Nephron (organoid): Measurements from ENCODE around the gene C17orf100.

Experiments used
- H3K27ac Mint-ChIP-seq, 3 experiments: 2 replicates each; pipeline ENCODE4 v1.8.0; 2020; ENCODE audit warnings: mixed read lengths in 3 of 3, mild to moderate bottlenecking in 2 of 3, moderate library complexity in 1 of 3
- H3K27me3 Mint-ChIP-seq: 2 replicates; pipeline ENCODE4 v1.8.0; 2021; ENCODE audit warnings: low read depth, mild to moderate bottlenecking, moderate library complexity, mixed read lengths
- H3K36me3 Mint-ChIP-seq: 2 replicates; pipeline ENCODE4 v1.8.0; 2020; ENCODE audit warnings: low read depth, mixed read lengths
- H3K4me1 Mint-ChIP-seq: 2 replicates; pipeline ENCODE4 v1.8.0; 2020; ENCODE audit warnings: mixed read lengths
- H3K4me3 Mint-ChIP-seq, 3 experiments: 2 replicates each; pipeline ENCODE4 v1.8.0; 2020; ENCODE audit warnings: mild to moderate bottlenecking in 3 of 3, mixed read lengths in 3 of 3, moderate library complexity in 2 of 3
- H3K9me3 Mint-ChIP-seq: 2 replicates; pipeline ENCODE4 v1.8.0; 2020; ENCODE audit warnings: mixed read lengths
- TF ChIP-seq, protein P1 (sequence below), 3 experiments: fragments of 200-600 bp; sonication (generic); IDR thresholded peaks; one replicate each; pipeline ENCODE4 v1.5.0; 2021; ENCODE audit warnings: antibody characterized with exemption in 3 of 3; ENCODE audit not compliant: unreplicated experiment in 3 of 3

C17orf100 gene

GRCh38 chr17:6633263-6633662 is 18.3 kb upstream of the C17orf100 start:
- Mint-ChIP-seq H3K36me3 (peaks cover 57% of the 10 kb centered on the region), H3K4me3 (no peak overlapping the region), H3K4me1 (no peaks in the 10 kb centered on the region), H3K27ac (no peak overlapping the region), H3K9me3 (no peaks in the 10 kb centered on the region), H3K27me3 (no peaks in the 10 kb centered on the region)
- TF ChIP-seq, protein P1, sequence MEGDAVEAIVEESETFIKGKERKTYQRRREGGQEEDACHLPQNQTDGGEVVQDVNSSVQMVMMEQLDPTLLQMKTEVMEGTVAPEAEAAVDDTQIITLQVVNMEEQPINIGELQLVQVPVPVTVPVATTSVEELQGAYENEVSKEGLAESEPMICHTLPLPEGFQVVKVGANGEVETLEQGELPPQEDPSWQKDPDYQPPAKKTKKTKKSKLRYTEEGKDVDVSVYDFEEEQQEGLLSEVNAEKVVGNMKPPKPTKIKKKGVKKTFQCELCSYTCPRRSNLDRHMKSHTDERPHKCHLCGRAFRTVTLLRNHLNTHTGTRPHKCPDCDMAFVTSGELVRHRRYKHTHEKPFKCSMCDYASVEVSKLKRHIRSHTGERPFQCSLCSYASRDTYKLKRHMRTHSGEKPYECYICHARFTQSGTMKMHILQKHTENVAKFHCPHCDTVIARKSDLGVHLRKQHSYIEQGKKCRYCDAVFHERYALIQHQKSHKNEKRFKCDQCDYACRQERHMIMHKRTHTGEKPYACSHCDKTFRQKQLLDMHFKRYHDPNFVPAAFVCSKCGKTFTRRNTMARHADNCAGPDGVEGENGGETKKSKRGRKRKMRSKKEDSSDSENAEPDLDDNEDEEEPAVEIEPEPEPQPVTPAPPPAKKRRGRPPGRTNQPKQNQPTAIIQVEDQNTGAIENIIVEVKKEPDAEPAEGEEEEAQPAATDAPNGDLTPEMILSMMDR (IDR thresholded peaks at IDR 0.05; ENCODE audit: unreplicated experiment in 3 of 3) = no peak

DNA sequence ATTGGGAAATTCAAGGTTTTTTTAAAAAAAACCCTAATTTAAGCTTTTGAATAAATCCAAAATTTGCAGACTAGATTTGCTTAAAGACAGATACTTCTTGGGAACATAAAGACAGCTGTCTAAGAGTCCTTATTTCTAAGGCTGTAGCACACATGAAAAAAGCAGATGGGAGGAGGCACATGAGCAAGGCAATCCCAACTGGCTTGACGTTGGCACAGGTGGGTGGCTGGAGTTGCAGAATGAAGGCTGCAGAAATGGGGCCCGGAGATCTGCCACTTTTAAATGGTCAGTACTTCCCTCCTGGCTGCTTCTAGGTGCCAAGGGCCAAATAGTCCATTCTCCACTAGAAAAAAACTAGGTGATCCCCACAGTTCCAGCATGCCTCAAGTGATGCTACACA is 15.5 kb upstream of the C17orf100 start:
- H3K36me3 Mint-ChIP-seq = peaks cover 40% of the 10 kb centered on the region
- peak overlapping the region; percentile 27 to 77 (median 38) for H3K4me3 Mint-ChIP-seq
- H3K27me3 Mint-ChIP-seq = no peaks in the 10 kb centered on the region
- peaks cover 7% of the 10 kb centered on the region for H3K4me1 Mint-ChIP-seq
- H3K9me3 Mint-ChIP-seq = no peaks in the 10 kb centered on the region
- H3K27ac Mint-ChIP-seq = no peak overlapping the region
- TF ChIP-seq, protein P1 (IDR thresholded peaks at IDR 0.05; ENCODE audit: unreplicated experiment in 3 of 3) = no peak

GRCh38 chr17:6636616-6637457 is 14.7 kb upstream of the C17orf100 start:
- Mint-ChIP-seq H3K9me3 (no peaks in the 10 kb centered on the region), H3K36me3 (peaks cover 35% of the 10 kb centered on the region), H3K27ac (peak overlapping the region in 1 of 3 experiments; percentile 4), H3K27me3 (no peaks in the 10 kb centered on the region), H3K4me1 (peaks cover 13% of the 10 kb centered on the region), H3K4me3 (peak overlapping the region; percentile 75 to 81 (median 77))
- TF ChIP-seq, protein P1 (IDR thresholded peaks at IDR 0.05; ENCODE audit: unreplicated experiment in 3 of 3) = no peak

- Mint-ChIP-seq H3K4me1 (peaks cover 18% of the 10 kb centered on the region), H3K27me3 (no peaks in the 10 kb centered on the region), H3K4me3 (peak overlapping the region; percentile 75 to 81 (median 77)), H3K27ac (no peak overlapping the region), H3K9me3 (no peaks in the 10 kb centered on the region), H3K36me3 (peaks cover 32% of the 10 kb centered on the region)
- TF ChIP-seq, protein P1 (IDR thresholded peaks at IDR 0.05; ENCODE audit: unreplicated experiment in 3 of 3) = no peak
Observed at GRCh38 chr17:6637458-6637840, 14.1 kb upstream of the C17orf100 start.

GRCh38 chr17:6638046-6638908 is 13.3 kb upstream of the C17orf100 start:
- no peaks in the 10 kb centered on the region for H3K27me3 Mint-ChIP-seq
- peak overlapping the region in 1 of 3 experiments; percentile 65 for H3K27ac Mint-ChIP-seq
- H3K36me3 Mint-ChIP-seq = peaks cover 26% of the 10 kb centered on the region
- H3K4me1 Mint-ChIP-seq = peaks cover 24% of the 10 kb centered on the region
- H3K9me3 Mint-ChIP-seq = no peaks in the 10 kb centered on the region
- TF ChIP-seq, protein P1 (IDR thresholded peaks at IDR 0.05; ENCODE audit: unreplicated experiment in 3 of 3) = no peak
- peak overlapping the region; percentile 77 to 98 (median 95) for H3K4me3 Mint-ChIP-seq
